HG03108 (cell line): ENCODE results near the gene ANKRD44.
"Not testable (repeated sequence)": the region's sequence is repeated elsewhere in the genome, so short reads cannot be mapped to it uniquely, and the experiment has no call there.

ENCODE experiments used
- ATAC-seq: cut with Tn5 transposase; IDR thresholded peaks from one replicate; pipeline ENCODE4 v1.9.1; 2021; ENCODE audit warnings: moderate library complexity; ENCODE audit not compliant: unreplicated experiment

ANKRD44 gene

GRCh38 chr2:197241153-197241552, 69.4 kb downstream of the ANKRD44 start:
- ATAC-seq: no peak

- ATAC-seq: no peak
Observed at GRCh38 chr2:197240421-197241041, 70.0 kb downstream of the ANKRD44 start.

- not testable (repeated sequence) for ATAC-seq
Observed at GRCh38 chr2:197240018-197240417, 70.6 kb downstream of the ANKRD44 start.

GRCh38 chr2:197239434-197239833, 71.1 kb downstream of the ANKRD44 start:
- peak; percentile 61 for ATAC-seq

GRCh38 chr2:197238043-197238365, 72.6 kb downstream of the ANKRD44 start:
- ATAC-seq: peak; percentile 37

GRCh38 chr2:197237291-197238042, 73.1 kb downstream of the ANKRD44 start:
- ATAC-seq: no peak

DNA sequence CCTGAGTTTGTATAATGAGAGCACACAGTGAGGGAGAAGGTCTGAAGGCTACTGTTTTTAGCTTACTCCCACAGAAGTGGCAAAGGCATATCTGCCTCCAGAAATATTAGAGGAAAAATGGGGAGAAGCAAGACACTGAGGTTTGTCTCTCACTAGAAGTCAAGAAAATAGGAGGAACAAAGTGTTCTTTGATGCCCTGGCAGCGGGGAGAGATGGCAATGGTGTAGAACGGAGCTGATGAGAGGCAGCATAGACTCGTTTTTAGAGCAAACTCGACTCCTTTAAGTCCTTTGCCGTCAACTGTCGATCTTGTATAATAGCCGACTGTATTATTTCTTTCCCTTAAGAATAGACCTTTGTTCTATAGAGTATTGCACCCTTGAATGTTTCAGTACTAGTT, 73.8 kb downstream of the ANKRD44 start:
- no peak for ATAC-seq

- ATAC-seq: no peak
Observed at GRCh38 chr2:197236159-197236558, 74.4 kb downstream of the ANKRD44 start.

- no peak for ATAC-seq
Observed at GRCh38 chr2:197235711-197236110, 74.9 kb downstream of the ANKRD44 start.

DNA sequence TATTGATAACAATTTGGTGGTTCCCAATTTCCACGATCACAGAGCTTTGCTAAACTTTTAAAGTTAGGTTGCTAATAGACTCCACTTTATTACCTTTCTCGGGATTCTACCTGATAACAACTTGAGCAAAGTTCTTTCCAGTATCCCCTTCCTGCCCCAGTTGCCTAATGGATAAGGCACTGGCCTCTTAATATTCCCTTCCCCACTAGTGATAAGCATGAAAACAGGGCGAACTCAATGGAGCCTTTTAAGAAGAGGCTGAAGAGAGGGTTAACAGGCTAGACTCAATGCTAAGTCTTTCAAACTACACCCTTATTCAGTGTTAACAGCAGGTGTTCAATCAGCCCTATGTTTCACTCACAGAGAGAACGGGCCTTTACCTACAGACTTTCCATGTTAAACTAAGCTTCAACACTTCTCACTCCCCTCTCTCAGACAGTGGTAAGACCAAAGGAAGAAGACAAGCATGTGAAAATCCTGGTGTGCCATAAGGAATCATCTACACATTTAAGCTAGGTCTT, 75.8 kb downstream of the ANKRD44 start:
- ATAC-seq: no peak

DNA sequence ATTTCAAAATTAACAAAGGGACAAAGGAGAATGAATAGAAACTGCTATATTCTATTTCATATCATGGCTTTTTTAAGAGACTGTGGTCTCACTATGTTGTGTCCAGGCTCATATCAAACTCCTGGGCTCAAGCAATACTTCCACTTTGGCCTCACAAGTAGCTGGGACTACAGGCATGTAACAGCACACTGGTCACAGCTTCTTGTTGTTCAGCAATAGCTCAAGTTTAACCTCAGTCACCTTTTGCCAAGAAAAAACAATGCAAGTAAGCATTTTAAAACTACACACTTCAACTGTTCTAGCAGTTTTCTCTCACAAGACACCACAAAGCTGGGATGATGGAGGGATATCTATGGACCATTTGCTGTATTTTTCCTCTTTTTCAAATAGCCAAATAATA, 77.1 kb downstream of the ANKRD44 start:
- no peak for ATAC-seq

DNA sequence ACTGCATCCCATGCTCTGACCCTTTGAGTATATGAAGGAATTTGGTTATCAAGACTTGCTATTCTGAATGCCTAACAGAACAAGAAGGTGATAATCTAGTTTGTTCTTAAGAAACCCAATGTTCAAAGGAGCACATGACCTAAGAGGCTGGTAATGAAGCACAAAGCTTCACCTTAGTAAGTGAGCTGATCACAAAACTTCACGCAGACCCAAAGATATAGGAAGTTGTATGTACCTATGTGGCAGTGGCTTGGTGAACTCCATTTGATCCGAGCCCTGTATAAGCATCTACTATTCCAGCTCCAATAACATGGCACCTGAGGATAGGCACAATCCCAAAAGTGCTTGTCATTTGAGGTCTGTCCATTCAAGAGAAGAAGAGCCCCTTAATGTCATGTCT, 78.6 kb downstream of the ANKRD44 start:
- ATAC-seq: no peak

DNA sequence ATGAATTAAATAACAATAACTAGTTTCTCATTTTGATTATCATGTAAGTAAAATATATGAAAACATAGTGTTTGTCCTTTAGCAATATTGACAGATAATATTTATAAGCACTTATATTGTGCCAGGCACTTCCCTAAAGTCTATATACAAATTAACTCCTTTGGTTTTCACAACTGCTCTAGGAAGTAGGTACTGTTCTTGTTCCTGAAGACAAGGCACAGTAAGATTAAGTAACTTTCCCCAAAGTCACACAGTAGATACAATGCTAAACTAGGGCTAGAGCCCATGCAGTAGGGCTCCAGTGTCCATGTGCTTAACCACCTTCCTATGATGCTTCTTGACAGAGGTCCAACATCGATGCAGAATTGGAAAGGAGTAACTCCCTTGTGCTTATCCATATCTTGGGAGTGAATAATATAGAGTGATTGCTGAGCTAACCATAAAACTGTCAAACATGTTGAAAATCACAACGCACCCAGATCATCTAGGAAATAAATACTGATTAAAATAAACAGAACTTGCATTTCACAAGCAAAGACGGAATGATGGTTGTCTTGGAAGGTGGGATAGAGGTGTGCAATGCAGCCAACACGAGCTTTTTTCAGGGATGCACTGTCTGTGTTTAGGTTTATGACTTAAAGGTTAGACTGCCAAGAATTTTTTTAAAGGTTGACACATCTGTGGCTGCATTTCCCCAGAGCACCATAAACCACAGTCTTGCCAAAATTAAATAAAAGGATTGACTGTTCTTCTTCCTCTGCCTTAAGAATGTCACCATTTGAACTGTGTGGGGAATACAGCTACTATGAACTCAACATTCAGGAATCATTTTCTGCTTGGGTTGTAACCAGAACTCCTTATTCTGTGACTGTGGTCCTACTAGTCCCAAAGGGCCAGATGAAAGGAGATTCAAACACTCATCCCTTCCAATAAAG, 80.8 kb downstream of the ANKRD44 start:
- no peak for ATAC-seq

GRCh38 chr2:197223451-197223850, 87.1 kb downstream of the ANKRD44 start:
- no peak for ATAC-seq

GRCh38 chr2:197219636-197220035, 90.9 kb downstream of the ANKRD44 start:
- no peak for ATAC-seq

- ATAC-seq: no peak
Observed at GRCh38 chr2:197217541-197217940, 93.0 kb downstream of the ANKRD44 start.

DNA sequence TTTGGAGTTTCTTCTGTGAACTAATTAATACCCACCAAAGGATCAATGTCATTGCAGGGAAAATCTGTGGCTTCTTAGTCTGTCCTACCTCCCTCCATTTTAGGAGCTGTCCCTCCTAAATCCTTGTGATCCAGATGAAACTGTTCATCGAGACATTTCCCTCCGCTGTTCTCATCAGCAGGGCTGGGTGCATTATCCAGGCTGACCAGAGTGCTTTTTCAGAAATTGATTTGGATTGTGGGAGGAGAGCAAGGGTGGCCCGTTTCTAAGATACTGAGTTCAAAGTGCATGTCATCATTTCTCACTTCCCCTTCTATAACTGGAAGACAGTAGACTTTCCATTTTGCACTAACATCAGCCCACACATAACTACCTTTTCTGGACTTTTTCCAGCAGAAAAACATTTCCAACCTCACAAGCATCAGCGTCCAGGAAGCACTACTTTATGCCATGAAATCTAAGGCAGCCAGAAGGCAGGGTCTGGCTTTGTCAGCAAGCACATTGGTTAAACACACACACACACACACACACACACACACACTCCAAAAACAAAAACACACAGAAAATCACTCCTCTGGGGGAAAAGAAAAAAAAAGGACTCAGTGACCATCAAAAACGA, 94.1 kb downstream of the ANKRD44 start:
- ATAC-seq: peak; percentile 52

DNA sequence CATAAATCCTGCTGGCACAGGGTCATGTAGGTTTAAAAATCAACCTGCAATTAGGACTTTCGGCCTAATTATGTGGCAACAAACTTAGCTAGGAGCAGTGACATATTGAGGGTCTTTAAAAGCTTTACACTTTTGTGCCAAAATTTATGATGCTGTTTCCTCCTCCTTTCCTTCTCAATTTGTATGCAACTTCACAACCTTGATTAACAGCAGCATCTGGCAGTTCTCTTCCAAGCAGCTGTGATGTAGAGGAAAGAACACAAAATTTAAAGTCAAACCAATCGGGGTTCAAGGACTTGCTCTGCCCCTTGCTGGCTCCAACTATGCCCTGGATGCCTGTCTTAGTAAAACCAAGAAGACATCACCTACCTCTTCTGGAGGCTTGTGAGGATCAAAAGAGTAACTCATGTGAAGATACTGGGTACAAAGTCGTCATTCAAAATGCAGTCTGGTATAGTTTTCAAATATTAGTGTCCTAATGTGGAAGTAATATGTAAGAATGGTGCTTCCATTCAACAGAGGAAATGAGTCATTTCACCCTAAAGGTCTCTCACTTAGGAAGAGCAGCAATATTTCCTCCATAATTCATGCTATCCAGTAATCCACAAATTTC, 94.7 kb downstream of the ANKRD44 start:
- ATAC-seq: peak; percentile 26

DNA sequence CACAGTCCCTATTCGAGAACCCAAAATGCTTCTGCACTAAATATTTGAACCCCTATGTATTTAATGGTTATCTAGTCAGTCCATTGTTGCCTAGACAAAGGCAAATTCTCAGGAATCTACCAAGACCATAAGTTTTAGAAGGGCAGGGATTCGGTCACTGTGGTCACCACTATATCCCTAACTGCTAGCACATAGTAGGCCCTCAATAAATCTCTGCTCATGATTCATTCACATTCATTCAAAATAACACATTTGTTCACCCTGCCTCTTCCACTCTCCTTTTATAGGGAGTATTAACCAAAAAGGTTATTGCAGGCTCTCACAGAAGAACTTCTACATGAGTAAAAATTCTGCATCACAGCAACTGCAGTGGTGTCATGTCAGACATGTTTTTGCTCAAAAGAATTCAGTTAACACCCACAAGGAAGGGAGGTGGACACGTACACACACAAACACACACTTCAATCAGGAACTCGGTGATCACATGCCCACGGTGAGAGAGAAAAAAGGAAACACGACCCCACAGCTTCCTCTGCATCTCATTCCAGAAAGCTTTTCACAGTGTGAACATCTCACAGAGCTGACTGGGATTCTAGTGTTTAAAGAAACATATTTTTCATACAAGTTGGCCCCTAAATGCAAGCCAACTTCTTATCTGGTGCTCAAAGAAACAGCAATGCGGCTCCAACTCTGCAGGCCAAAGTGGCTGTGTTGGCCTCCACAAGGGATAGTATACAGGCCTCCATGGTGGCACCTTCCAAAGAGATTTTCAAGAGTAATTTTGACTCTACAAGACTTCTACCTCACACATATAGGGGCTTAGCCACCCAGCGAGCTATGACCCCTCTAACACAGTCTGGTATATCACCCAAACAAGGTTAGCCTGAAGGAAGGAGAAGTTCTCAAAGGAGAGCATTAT, 98.0 kb downstream of the ANKRD44 start:
- ATAC-seq: no peak
